M059J (cell line): ENCODE data around the gene CFAP58. TPM values are rescaled to one million over a fixed set of nuclear protein-coding genes. Genes with fewer than 3 reads are reported as not detected.
"Not testable (repeated sequence)": the region's sequence is repeated elsewhere in the genome, so short reads cannot be mapped to it uniquely, and the experiment has no call there.

ENCODE experiments used
- DNase-seq: peaks from one replicate; pipeline ENCODE4 v3.0.0-alpha.2; 2012; ENCODE audit warnings: low read depth
- total RNA-seq: library from RNA; depleted of rRNA; stranded (reverse); fragments of >200 nt; shearing (Covaris generic); gene quantifications from 2 replicates; pipeline ENCODE4 v1.2.3, GENCODE V29; 2014

CFAP58 gene
- total RNA-seq, 1 experiment from 2014 or later: 1.0 TPM

GRCh38 chr10:104433669-104434068 lies 80.0 kb downstream of the CFAP58 start:
- no peak for DNase-seq

GRCh38 chr10:104434601-104435000 lies 81.0 kb downstream of the CFAP58 start:
- DNase-seq: peak; percentile 57

- DNase-seq: peak; percentile 29
Observed at GRCh38 chr10:104435822-104436221, 82.2 kb downstream of the CFAP58 start.

- no peak for DNase-seq
Observed at GRCh38 chr10:104437226-104437625, 83.6 kb downstream of the CFAP58 start.

- peak; percentile 58 for DNase-seq
Observed at GRCh38 chr10:104440221-104440620, 86.6 kb downstream of the CFAP58 start.

GRCh38 chr10:104441329-104442000 lies 87.8 kb downstream of the CFAP58 start:
- peak; percentile 96 for DNase-seq

- peak; percentile 97 for DNase-seq
Observed at GRCh38 chr10:104445359-104445758, 91.7 kb downstream of the CFAP58 start.

- no peak for DNase-seq
Observed at GRCh38 chr10:104446151-104446550, 92.5 kb downstream of the CFAP58 start.

GRCh38 chr10:104447331-104447730 lies 93.7 kb downstream of the CFAP58 start:
- peak; percentile 86 for DNase-seq

- peak; percentile 50 for DNase-seq
Observed at GRCh38 chr10:104447906-104448305, 94.3 kb downstream of the CFAP58 start.

GRCh38 chr10:104449391-104449790 lies 95.8 kb downstream of the CFAP58 start:
- DNase-seq: peak; percentile 36

GRCh38 chr10:104450490-104450889 lies 96.9 kb downstream of the CFAP58 start:
- DNase-seq: no peak

GRCh38 chr10:104450954-104451353 lies 97.3 kb downstream of the CFAP58 start:
- peak; percentile 71 for DNase-seq

GRCh38 chr10:104452977-104453376 lies 99.3 kb downstream of the CFAP58 start:
- no peak for DNase-seq

GRCh38 chr10:104456802-104457542 lies 103.3 kb downstream of the CFAP58 start:
- no peak for DNase-seq

- DNase-seq: no peak
Observed at GRCh38 chr10:104457543-104457828, 103.9 kb downstream of the CFAP58 start.

GRCh38 chr10:104465575-104465974 lies 111.9 kb downstream of the CFAP58 start:
- DNase-seq: not testable (repeated sequence)

- DNase-seq: not testable (repeated sequence)
Observed at GRCh38 chr10:104468818-104469217, 115.2 kb downstream of the CFAP58 start.

- peak; percentile 96 for DNase-seq
Observed at GRCh38 chr10:104472505-104472904, 118.9 kb downstream of the CFAP58 start.

- peak; percentile 88 for DNase-seq
Observed at GRCh38 chr10:104472957-104473745, 119.5 kb downstream of the CFAP58 start.

GRCh38 chr10:104478380-104478779 lies 124.7 kb downstream of the CFAP58 start:
- peak; percentile 79 for DNase-seq

- peak; percentile 78 for DNase-seq
Observed at GRCh38 chr10:104479906-104480593, 126.4 kb downstream of the CFAP58 start.
